HEK293 (cell line): ENCODE results near the gene PLEKHA6.

Experiments used
- EGR2 ChIP-seq: fragments of 450-650 bp; formaldehyde crosslinking; IDR thresholded peaks from 2 replicates; pipeline ENCODE4 v1.5.1; 2016; ENCODE audit warnings: low read depth, missing biosample characterization, missing genetic modification characterization
- GLIS1 ChIP-seq: fragments of 450-650 bp; formaldehyde crosslinking; IDR thresholded peaks from 2 replicates; pipeline ENCODE4 v1.5.1; 2016; ENCODE audit warnings: missing biosample characterization, missing genetic modification characterization
- KLF17 ChIP-seq: fragments of 450-650 bp; formaldehyde crosslinking; IDR thresholded peaks from 2 replicates; pipeline ENCODE4 v1.5.1; 2016; ENCODE audit warnings: missing biosample characterization, missing genetic modification characterization
- PRDM10 ChIP-seq: fragments of 450-650 bp; formaldehyde crosslinking; IDR thresholded peaks from 2 replicates; pipeline ENCODE4 v1.5.1; 2016; ENCODE audit warnings: missing biosample characterization, missing genetic modification characterization
- PRDM4 ChIP-seq: fragments of 450-650 bp; formaldehyde crosslinking; IDR thresholded peaks from 2 replicates; pipeline ENCODE4 v1.5.1; 2017; ENCODE audit warnings: missing biosample characterization, missing genetic modification characterization
- SCRT1 ChIP-seq: fragments of 450-650 bp; formaldehyde crosslinking; IDR thresholded peaks from 2 replicates; pipeline ENCODE4 v1.5.1; 2016; ENCODE audit warnings: missing biosample characterization, missing genetic modification characterization, borderline replicate concordance
- SP3 ChIP-seq: fragments of 450-650 bp; formaldehyde crosslinking; IDR thresholded peaks from 2 replicates; pipeline ENCODE4 v1.5.1; 2016; ENCODE audit warnings: missing biosample characterization, missing genetic modification characterization
- ZFP41 ChIP-seq: fragments of 450-650 bp; formaldehyde crosslinking; IDR thresholded peaks from 2 replicates; pipeline ENCODE4 v1.5.1; 2016; ENCODE audit warnings: missing biosample characterization, missing genetic modification characterization, borderline replicate concordance
- ZIC2 ChIP-seq: fragments of 450-650 bp; formaldehyde crosslinking; IDR thresholded peaks from 2 replicates; pipeline ENCODE4 v1.5.1; 2016; ENCODE audit warnings: missing biosample characterization, missing genetic modification characterization
- ZNF10 ChIP-seq: fragments of 450-650 bp; formaldehyde crosslinking; IDR thresholded peaks from 2 replicates; pipeline ENCODE4 v1.5.1; 2017; ENCODE audit warnings: missing biosample characterization, missing genetic modification characterization
- ZNF112 ChIP-seq: fragments of 450-650 bp; formaldehyde crosslinking; IDR thresholded peaks from 2 replicates; pipeline ENCODE4 v1.5.0; 2017; ENCODE audit warnings: missing biosample characterization, missing genetic modification characterization
- ZNF138 ChIP-seq: fragments of 450-650 bp; formaldehyde crosslinking; IDR thresholded peaks from 2 replicates; pipeline ENCODE4 v1.5.1; 2016; ENCODE audit warnings: missing biosample characterization, missing genetic modification characterization, borderline replicate concordance
- ZNF169 ChIP-seq: fragments of 450-650 bp; formaldehyde crosslinking; IDR thresholded peaks from 2 replicates; pipeline ENCODE4 v1.5.1; 2016; ENCODE audit warnings: missing biosample characterization, missing genetic modification characterization
- ZNF2 ChIP-seq: fragments of 450-650 bp; formaldehyde crosslinking; IDR thresholded peaks from 2 replicates; pipeline ENCODE4 v1.5.1; 2016; ENCODE audit warnings: missing biosample characterization, missing genetic modification characterization
- ZNF202 ChIP-seq: fragments of 450-650 bp; formaldehyde crosslinking; IDR thresholded peaks from 2 replicates; pipeline ENCODE4 v1.5.1; 2016; ENCODE audit warnings: missing biosample characterization, missing genetic modification characterization, borderline replicate concordance
- ZNF214 ChIP-seq: fragments of 450-650 bp; formaldehyde crosslinking; IDR thresholded peaks from 2 replicates; pipeline ENCODE4 v1.5.1; 2017; ENCODE audit warnings: missing biosample characterization, mild to moderate bottlenecking, missing genetic modification characterization, borderline replicate concordance
- ZNF324 ChIP-seq: fragments of 450-650 bp; formaldehyde crosslinking; IDR thresholded peaks from 2 replicates; pipeline ENCODE4 v1.5.1; 2016; ENCODE audit warnings: missing biosample characterization, missing genetic modification characterization
- ZNF366 ChIP-seq: fragments of 450-650 bp; formaldehyde crosslinking; conservative IDR thresholded peaks from 2 replicates; pipeline ENCODE4 v1.5.1; 2016; ENCODE audit warnings: missing biosample characterization, missing genetic modification characterization
- ZNF416 ChIP-seq: fragments of 450-650 bp; formaldehyde crosslinking; IDR thresholded peaks from 2 replicates; pipeline ENCODE4 v1.5.1; 2016; ENCODE audit warnings: missing biosample characterization, missing genetic modification characterization
- ZNF433 ChIP-seq: fragments of 450-650 bp; formaldehyde crosslinking; IDR thresholded peaks from 2 replicates; pipeline ENCODE4 v1.5.1; 2016; ENCODE audit warnings: missing biosample characterization, missing genetic modification characterization, low read depth
- ZNF449 ChIP-seq: fragments of 450-650 bp; formaldehyde crosslinking; IDR thresholded peaks from 2 replicates; pipeline ENCODE4 v1.5.1; 2017; ENCODE audit warnings: missing biosample characterization, mild to moderate bottlenecking, missing genetic modification characterization, moderate library complexity
- ZNF501 ChIP-seq: fragments of 450-650 bp; formaldehyde crosslinking; IDR thresholded peaks from 2 replicates; pipeline ENCODE4 v1.5.1; 2016; ENCODE audit warnings: missing biosample characterization, missing genetic modification characterization
- ZNF513 ChIP-seq: fragments of 450-650 bp; IDR thresholded peaks from 2 replicates; pipeline ENCODE4 v1.5.1; 2018; ENCODE audit warnings: missing biosample characterization, missing genetic modification characterization
- ZNF600 ChIP-seq: fragments of 450-650 bp; formaldehyde crosslinking; IDR thresholded peaks from 2 replicates; pipeline ENCODE4 v1.5.1; 2016; ENCODE audit warnings: missing biosample characterization, missing genetic modification characterization
- ZNF658 ChIP-seq: fragments of 450-650 bp; formaldehyde crosslinking; IDR thresholded peaks from 2 replicates; pipeline ENCODE4; 2016; ENCODE audit warnings: missing biosample characterization, missing genetic modification characterization
- ZNF670 ChIP-seq: fragments of 450-650 bp; formaldehyde crosslinking; IDR thresholded peaks from 2 replicates; pipeline ENCODE4 v1.5.1; 2016; ENCODE audit warnings: missing biosample characterization, missing genetic modification characterization, low read depth
- ZNF701 ChIP-seq: fragments of 450-650 bp; formaldehyde crosslinking; IDR thresholded peaks from 2 replicates; pipeline ENCODE4 v1.5.1; 2016; ENCODE audit warnings: missing biosample characterization, missing genetic modification characterization
- ZNF76 ChIP-seq: fragments of 450-650 bp; formaldehyde crosslinking; IDR thresholded peaks from 2 replicates; pipeline ENCODE4; 2016; ENCODE audit warnings: low read depth, missing biosample characterization, missing genetic modification characterization, borderline replicate concordance
- ZNF768 ChIP-seq: fragments of 450-650 bp; formaldehyde crosslinking; IDR thresholded peaks from 2 replicates; pipeline ENCODE4 v1.5.1; 2018; ENCODE audit warnings: missing biosample characterization, mild to moderate bottlenecking, missing genetic modification characterization
- ZSCAN16 ChIP-seq: fragments of 450-650 bp; formaldehyde crosslinking; IDR thresholded peaks from 2 replicates; pipeline ENCODE4 v1.5.1; 2016; ENCODE audit warnings: missing biosample characterization, missing genetic modification characterization

PLEKHA6 gene

GRCh38 chr1:204340081-204340889 is 19.4 kb downstream of the PLEKHA6 start (continued):
- TF ChIP-seq ZSCAN16 (tag by site-specific recombination), result no peak
- no peak for TF ChIP-seq ZNF112
- TF ChIP-seq ZIC2 (tag by site-specific recombination), result peak; percentile 55; the same call in 1 of the 2 replicates
- TF ChIP-seq ZNF2 (tag by site-specific recombination), result no peak
- peak; percentile 55; the same call in 1 of the 2 replicates for TF ChIP-seq EGR2 (tag by site-specific recombination)
- TF ChIP-seq GLIS1, result peak; percentile 90
- TF ChIP-seq ZNF214 (tag by site-specific recombination), result no peak
- no peak for TF ChIP-seq ZNF768 (tag by site-specific recombination)
- TF ChIP-seq ZNF501 (tag by site-specific recombination), result no peak
- no peak for TF ChIP-seq ZNF10
- no peak for TF ChIP-seq ZNF670 (tag by site-specific recombination)
- TF ChIP-seq ZNF513 (tag by site-specific recombination), result no peak
- no peak for TF ChIP-seq PRDM4 (tag by site-specific recombination)
- no peak for TF ChIP-seq ZNF138 (tag by site-specific recombination)
- no peak for TF ChIP-seq SCRT1 (tag by site-specific recombination)
- peak; percentile 95 for TF ChIP-seq KLF17 (tag by site-specific recombination)
- TF ChIP-seq ZNF76, result no peak
- TF ChIP-seq ZNF169, result no peak
- TF ChIP-seq SP3, result no peak
- TF ChIP-seq ZNF324 (tag by site-specific recombination), result no peak
- TF ChIP-seq ZNF416 (tag by site-specific recombination), result no peak
- TF ChIP-seq ZNF658 (tag by site-specific recombination), result no peak
- TF ChIP-seq ZNF366 (tag by site-specific recombination), result no peak
- TF ChIP-seq ZNF600 (tag by site-specific recombination), result 0 out of 2 replicates have a peak, but pooled peaks have one; percentile 31
- peak; percentile 57 for TF ChIP-seq PRDM10 (tag by site-specific recombination)
- TF ChIP-seq ZNF202 (tag by site-specific recombination), result no peak
- TF ChIP-seq ZFP41 (tag by site-specific recombination), result no peak
- TF ChIP-seq ZNF701 (tag by site-specific recombination), result no peak
- no peak for TF ChIP-seq ZNF433
- no peak for TF ChIP-seq ZNF449 (tag by site-specific recombination)
